Activated CD4-positive, alpha-beta T cell treated with anti-CD3 and anti-CD28 coated beads, Interleukin-2, Interleukin-4, amounts not matched to agents 100 ng/mL and 50 ng/mL, durations not matched to agents 16 hours and 8 hours (primary cell): ENCODE measurements around the gene FOXN3.

Experiments used
- DNase-seq: peaks from one replicate; pipeline ENCODE4 v3.0.0-alpha.2; 2020; ENCODE audit warnings: low spot score

FOXN3 gene

DNA sequence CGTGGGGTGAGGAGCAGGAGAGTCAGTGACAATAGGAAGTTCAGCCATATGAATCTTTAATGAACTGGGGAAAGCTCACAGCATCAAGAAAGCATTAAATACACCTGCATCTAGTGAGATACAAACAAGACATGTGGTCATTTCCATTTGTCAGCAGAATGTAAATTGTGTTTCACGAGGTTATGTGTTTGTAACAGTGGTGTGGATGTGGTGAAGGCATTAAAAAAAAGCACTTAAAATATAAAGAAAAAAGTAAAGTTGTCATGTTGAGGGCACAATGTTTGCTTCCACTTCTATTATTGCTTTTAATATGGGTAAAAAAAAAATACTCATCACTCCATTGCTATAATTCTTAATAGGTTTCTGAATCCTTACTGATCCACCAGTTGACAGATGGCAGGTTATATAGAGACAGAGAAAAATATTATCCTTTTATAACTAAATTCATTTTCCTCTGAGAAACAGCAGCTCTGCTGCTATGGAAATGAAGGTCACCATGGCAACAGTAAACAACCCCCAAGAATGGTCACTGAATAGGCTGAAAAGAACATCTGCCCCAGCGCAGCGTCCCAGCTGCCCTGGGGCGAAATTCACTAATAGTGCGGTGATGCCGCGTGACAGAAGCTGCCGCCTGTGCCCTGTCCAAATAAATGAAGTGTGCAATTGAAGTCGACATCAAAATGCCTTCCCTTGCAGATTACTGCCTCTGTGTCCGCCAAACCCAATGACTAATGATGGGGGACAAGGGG, 226.1 kb downstream of the FOXN3 start:
- no peak for DNase-seq

DNA sequence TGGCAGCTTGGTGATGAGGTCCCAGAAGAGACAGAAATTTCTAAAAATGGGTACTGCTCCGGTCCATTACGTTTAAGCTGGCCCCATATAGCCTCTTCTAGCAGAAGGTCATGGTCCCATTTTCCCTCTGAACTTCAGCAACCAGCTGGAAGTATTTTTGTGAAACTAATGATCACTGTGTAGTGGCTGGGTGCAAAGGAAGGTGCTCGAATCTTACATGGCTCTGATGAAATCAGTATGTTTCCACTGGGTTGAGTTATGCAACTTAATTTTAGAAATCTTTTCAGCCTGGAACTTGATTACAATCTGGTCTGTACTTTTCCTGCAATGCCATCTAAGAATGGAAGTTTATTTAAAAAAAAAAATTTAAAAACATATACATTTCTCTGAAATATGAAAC, 228.5 kb downstream of the FOXN3 start:
- DNase-seq = no peak

DNA sequence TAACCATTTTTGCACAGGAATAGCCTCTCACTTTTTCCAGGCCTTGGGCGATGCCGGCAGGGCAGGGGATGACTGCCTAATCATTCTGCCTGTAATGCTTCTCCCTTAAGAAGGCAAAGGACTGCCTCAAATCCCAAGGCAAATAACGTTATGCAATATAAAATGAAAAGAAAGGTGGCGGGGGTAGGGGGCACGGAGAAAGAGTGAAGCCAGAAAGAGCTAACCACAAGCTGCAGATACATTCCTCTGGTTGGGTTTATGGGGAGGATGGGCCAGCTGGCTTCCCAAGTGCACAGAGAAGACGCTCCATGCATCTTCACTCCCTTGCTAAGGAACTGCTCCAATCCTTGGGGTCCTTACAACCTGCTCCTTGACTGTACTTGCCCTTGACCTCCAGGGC, 229.5 kb downstream of the FOXN3 start:
- no peak for DNase-seq

DNA sequence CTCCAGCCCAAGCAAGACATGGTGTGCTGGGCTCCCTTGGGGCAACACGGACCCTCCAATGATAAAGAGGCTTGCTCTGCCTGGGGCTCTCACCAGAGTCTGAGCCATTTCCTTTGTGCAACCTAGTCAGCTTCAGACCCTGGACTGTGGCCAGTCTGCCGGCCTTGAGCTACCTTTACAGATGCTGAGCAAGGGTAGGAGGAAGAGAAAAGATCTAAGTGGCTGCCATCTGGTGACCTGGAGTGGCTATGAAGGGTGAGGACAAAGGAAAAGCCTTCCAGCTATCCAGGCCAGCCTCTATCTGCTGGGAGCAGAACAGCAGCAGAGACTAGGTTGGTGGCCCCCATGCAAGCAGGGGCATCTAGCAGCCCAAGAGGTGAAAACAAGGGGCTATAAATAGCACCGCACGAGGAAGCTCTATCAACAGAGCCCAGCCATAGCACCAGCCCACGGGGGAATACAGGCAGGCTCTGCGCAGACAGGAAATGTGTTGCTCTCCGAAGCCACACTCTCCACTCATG, 230.1 kb downstream of the FOXN3 start:
- DNase-seq = no peak

DNA sequence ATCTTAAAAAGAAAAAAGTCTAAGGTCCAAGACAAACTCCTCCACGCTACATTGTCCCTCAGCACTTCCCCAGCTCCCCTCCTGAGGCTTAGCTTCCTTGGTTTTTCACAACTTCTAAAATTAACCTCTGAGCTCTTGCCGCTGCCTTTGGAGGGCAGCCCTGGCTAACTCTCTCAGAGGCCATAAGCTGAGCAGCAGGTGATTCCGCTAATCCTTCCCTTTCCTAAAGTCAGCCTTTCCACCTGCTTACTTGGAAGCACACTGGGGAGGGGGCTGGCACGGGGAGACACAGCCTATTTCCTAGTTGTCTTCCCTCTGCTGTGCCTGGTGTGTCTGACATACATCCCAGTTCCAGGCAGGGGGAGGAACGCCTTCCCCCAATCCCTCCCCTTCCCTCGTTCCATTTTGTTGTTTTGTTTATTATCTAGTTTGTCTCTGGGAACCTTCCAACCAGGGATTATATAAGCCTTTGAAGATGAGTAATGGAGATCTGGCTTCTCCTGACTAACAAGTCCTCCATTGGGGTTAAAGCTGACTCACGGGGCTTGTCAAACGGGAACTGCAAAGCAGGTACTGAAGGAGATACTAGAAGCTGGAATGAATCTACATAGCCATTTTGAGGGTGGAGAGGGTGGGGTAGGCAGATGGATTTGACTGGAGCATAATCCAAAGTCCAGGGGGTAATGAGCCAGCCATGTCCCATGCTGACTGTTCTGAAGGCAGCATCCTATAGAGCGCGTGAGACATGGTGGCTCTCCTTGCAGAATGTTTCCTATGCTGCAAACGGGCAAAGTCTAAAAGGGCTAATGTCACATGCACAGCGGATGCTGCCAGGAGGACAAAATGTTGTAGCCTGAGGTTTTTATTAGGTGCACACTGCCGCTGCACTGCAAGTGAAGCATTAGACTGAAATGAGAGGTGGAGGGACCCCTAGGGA, 230.8 kb downstream of the FOXN3 start:
- no peak for DNase-seq

DNA sequence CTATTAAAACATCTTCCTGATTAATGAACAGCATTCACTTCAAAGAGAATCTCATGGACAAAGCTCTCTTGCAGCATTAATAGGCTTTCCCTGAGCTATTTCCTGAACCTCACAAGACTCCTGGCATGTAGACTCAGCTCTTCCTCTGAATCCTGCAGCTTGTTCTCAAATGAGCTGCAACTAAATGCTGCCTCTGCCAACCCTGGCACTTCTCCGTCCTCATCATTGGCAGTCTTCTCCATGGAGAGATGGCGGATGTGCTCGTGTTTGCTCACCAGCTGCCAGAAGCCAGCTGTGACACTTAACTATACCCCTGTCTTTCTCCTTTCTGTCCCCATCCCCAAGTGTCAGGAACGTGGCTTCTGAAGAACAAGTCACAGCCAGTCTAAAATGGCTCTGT, 232.1 kb downstream of the FOXN3 start:
- no peak for DNase-seq

- DNase-seq = no peak
Observed at GRCh38 chr14:89182326-89182725, 234.7 kb downstream of the FOXN3 start.

DNA sequence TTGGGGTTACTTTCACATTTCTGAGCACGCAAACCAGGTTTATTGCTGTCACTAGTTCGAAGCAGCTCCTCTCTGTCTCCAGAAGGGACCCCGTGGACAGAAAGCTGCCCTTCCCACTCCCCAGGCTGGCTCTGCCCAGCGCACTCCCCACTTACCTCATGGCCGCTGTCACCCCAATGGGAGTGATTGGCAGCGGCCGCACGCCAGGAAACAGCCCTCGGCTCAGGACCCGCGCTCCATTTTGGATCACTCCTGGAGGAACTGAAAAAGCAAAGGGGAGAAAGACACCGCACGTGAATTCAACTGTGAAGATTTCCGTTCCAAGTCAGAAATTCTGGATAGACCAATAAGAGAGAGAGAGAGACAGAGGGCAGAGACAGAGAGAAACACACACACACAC, 236.5 kb downstream of the FOXN3 start:
- DNase-seq = no peak

DNA sequence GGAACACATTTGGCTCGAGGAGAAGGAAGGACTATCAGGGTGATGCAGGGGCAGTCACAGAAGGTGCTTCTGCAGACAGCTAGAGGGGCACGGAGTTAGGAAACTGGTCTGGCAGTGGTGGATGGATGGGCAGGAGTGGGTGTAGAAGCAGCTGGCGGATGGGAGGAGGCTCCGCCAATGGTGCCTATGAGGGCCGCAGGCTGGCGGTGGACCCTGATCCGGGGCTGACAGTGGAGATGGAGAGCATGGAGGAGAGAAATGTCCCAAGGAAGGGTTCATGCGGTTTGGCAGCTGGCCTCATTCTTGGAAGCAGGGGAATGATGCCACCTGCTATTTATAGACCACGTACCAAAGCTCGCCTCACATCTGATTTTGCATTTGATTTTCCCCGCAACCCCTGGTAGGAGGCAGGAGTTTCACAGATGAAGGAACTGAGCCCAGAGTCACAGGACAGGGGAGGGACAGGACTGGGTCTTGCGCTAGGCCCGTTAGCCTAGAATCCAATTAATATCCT, 237.1 kb downstream of the FOXN3 start:
- no peak for DNase-seq

DNA sequence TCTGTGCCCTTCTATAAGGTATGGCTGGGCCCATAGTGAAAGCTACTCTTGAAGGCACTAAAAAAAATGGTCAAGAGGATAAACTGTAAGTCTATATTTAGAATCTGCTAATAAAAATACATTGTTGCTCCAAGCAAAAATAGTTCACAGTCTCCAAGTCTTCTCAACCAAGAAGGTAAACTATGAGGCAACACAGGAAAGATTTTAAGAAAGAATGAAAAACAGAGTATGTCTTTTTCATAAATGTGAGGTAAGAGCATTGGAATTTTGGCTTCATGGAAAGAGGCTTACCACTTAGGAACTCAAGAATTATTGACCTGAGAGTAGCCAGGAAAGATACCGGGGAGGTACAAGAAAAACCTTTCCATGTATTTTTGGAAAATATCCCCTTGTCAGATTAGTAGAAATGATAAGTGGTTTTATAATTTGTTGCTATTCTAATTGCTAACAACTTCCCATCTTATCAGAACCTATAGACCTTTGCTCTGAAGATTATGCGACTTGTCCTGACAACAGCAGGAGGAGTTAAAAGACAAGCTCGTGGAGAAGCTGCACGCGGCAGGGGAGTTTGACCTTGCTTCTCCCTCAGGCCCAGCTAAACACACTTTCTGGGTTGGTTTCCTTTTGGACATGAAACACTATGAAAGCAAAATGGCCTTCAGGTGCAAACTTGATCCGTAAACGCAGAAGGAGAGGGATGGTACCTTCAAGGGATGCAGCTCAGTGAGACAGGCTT, 238.1 kb downstream of the FOXN3 start:
- DNase-seq = no peak

DNA sequence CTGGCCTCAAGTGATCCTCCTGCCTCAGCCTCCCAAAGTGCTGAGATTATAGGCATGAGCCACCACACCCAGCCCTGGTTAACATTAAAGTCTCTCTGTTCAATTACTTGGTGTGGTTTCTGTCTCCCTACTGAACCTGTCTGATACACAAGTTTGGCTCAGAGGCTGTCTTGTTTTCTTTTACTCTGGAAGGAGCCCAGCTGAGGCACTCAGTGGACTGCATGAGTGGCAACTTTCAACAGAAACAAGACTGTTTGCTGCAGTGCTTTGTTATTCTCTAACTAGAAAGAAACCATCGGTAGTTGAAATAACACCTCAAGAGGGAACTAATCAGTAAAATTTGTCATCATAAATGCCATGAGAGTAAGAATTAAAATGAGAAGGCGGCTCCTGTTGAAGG, 238.7 kb downstream of the FOXN3 start:
- no peak for DNase-seq

- DNase-seq = no peak
Observed at GRCh38 chr14:89175881-89176799, 240.9 kb downstream of the FOXN3 start.

DNA sequence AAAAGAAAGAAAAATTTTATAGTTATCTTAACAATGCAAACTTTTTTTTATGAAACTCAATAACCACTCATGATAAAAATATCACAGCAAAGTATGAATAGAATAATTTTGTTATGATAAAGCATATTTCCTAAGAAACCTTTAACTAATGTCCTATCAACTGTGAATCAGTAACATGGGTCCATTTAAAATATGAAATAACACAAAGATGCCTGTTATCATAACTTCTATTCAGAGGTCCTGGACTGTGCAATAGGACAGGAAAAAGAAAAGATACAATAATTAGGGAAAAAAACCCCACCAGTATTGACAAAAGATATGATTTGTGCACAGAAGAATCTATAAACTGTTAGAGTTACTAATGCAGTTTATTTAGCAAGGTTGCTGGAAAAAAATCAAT, 245.4 kb downstream of the FOXN3 start:
- no peak for DNase-seq

DNA sequence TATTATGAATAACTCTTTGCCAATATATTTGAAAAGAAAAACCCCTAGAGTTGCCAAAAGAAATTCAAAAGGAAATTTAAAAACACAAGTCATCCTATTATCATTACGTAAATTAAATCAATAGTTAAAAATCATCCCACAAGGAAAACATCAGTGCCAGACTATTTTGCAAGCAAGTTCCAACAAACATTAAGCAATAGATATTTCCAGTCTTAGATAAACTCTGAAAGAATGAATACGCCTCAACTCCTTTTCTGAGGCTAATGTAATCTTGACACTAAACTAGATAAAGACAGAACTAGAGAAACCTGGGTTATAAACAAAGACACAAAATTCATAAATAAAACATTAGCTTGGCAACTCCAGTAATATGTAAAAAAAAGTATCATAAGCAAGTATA, 245.9 kb downstream of the FOXN3 start:
- DNase-seq = no peak

- DNase-seq = no peak
Observed at GRCh38 chr14:89167705-89168104, 249.3 kb downstream of the FOXN3 start.

DNA sequence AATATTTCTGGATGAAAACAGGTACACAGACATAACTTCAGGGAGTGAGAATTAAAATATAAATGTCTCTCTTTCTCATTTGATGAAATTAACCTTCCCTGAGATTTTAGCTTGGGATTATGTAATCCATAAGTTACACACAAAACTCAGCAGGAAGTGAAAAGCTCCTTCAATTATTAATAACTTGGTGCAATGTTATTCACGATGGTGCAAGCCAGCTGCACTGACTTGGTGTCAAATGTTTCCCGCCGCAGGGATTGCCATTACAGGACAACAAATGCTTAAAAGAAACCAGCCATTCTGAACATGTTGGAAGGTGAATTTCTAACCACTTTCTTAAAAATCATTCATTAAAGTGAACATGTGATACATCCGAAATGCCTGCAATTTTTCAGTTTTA, 250.4 kb downstream of the FOXN3 start:
- no peak for DNase-seq

GRCh38 chr14:89165189-89166181, 251.5 kb downstream of the FOXN3 start:
- DNase-seq = no peak

DNA sequence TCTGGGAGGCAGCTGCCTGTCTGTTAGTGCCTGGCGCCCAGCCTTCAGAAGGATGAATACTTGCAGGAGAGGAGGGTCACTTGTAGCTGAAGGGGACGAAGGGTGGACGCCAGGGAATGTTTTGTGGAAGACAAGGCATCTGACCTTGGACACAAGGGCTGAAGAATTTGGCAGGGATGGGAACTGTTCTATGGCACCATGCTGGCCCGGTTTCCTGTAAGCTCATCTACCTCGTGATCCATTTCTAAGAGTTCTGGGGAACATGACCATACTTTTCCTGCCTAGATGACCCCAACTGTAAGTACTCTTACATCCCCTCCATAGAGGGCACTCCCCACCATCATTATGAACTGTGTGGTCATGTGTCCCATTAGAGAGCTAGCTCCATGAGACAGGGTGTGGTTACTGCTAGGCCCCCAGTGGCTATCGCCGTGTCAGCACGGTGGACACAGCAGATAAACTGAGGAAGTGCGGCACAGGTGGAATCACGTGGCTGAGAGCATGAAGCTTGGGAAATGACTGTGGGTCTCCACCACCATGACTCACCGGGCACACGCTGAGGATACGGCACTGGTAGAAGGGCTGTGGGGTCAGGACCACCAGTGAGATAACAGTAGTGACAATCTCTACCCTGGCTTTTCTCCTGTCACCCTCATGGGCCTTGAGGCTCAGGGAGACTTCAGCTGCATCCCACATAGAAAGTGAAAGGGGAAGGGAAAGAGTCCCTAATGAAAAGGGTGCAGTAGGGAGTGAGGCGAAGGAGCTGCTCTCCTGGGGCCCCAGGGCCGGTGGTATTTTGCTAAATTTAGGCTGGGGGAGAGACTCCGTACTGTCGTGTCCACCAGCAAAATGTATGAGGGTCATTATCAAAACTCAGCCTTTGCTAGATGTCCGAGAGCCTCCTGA, 252.6 kb downstream of the FOXN3 start:
- DNase-seq = no peak
